PC-9 (cell line): ENCODE data around the gene ZFPM1.

Source experiments
- CTCF ChIP-seq: fragments of 200-600 bp; sonication (generic); conservative IDR thresholded peaks from 2 replicates; pipeline ENCODE4 v1.6.1; 2017; ENCODE audit warnings: mixed run types, antibody characterized with exemption, mild to moderate bottlenecking, moderate library complexity
- EZH2 ChIP-seq: fragments of 200-600 bp; sonication (generic); IDR thresholded peaks from 2 replicates; pipeline ENCODE4 v1.8.0; 2017; ENCODE audit warnings: antibody characterized with exemption, low read depth

DNA sequence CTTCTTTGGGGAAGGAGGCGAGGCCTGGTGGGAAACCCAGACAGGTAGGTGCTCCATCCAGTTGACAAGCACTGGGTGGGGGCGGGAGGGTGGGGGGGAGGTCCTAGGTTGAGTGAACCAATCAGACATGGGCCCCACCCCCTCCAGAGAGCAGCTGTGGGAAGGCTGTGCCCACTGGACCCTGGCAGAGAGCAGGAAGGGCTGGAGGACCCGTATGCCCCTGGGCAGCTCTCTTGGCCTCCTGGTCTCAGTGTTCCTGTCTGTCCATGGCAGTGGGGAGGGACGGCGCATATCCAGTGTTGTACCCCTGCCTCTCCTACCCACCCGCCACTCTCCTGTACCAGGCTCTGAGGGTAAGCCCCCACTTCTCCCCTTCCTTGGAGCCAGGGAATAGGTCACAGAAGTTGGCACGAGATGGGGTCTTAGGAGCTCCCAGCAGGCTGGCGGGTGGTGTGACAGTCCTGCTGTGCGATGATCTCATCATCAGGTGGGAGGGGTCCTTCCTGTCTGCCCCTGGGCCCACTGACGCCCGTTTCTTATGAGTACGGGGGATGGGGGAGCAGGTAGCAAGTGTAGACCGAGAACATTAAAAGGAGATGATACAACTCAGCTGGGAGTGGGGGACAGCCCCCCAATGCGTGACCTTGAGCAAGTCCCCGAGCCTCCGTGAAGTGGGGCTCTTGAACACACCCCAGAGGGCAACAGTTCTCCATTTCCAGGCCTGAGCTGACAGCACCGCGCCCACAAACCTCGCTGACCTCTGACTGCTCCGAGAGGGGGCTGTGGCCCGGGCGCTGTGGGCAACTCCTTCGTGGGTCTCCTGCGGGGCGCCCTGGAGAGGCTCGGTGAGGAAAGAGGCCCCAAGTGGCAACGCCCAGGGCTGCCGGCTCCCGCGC, 1.2 kb upstream of the ZFPM1 start:
- TF ChIP-seq EZH2 (no peak), CTCF (no peak)
